HG03159 (cell line): ENCODE results near the gene CALR3.
"Not testable (repeated sequence)": the region's sequence is repeated elsewhere in the genome, so short reads cannot be mapped to it uniquely, and the experiment has no call there.

ENCODE experiments used
- ATAC-seq: cut with Tn5 transposase; IDR thresholded peaks from one replicate; pipeline ENCODE4 v1.9.1; 2021; ENCODE audit warnings: mild to moderate bottlenecking, moderate library complexity; ENCODE audit not compliant: unreplicated experiment

The CALR3 gene

DNA sequence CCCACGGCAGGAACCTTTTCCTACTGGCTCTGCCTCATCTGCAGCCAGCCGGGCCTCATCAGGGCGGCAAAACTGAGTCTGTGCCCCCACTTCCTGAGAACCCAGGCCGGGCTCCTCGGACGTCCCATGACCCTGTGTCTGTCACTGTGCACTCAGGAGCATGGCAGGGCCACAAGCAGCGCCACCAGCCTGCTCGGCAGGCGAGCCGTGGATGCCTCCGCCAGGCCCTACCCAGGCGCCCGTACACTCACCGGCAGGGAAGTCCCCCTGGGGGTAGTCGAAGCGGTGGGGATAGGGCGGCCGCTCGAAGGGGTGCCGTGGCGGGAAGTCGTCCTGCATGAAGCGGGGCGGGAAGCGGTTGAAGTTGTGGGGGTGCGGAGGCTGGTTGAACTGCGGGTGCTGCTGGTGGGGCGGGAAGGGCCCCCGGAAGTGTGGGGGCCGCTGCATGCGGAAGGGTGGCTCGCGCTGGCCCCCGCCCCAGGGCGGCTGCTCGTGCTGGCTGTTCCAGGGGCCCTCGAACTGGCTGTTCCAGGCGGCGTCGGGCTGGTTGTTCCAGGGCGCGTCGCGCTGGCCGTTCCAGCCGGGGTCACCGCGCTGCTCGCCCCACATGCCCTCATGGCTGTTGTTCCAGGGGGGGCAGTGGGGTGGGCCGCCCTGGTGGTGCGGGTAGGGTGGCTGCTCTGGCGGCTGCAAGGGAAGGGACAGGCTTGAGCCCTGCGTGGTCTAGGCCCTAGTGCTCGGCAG lies 29.2 kb upstream of the CALR3 start:
- ATAC-seq, result no peak

DNA sequence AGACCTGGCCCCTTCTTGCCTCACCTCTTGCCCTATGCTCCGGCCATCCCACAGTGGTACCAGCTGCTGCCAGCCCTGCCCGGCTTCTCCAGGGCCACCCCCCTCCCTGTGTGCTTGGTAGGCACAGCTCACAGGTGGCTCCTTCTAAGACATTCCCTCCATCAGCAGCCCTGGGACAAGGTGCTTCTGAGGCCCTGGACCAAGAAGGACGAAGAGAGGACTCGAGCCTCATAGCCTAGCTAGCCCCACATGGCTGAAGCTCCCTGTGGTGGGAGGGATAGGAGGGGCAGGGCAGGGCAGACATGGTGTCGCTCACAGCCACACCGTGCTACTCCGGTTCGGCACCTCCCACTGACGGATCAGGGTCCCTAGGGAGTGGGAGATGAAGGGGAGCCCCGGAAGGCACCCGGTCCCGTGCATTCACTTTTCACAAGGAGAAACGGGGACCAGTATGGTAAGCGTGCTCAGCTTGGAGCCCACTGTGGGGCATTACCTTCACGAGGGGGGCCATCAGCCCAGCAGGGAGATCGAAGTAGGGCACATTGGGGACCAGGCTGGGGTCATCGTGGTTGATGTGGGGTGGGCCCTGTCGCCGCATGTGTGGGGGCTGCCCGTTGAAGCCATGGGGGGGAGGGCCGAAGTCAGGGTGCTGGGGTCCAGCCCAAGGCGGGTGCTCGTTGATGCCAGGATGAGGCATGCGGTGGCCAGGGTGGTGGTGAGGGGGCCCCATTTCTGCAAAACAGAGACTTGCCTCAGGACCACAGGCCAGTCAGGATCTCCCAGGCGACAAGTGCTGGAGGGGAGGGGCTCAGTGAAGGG lies 26.8 kb upstream of the CALR3 start:
- ATAC-seq, result no peak

DNA sequence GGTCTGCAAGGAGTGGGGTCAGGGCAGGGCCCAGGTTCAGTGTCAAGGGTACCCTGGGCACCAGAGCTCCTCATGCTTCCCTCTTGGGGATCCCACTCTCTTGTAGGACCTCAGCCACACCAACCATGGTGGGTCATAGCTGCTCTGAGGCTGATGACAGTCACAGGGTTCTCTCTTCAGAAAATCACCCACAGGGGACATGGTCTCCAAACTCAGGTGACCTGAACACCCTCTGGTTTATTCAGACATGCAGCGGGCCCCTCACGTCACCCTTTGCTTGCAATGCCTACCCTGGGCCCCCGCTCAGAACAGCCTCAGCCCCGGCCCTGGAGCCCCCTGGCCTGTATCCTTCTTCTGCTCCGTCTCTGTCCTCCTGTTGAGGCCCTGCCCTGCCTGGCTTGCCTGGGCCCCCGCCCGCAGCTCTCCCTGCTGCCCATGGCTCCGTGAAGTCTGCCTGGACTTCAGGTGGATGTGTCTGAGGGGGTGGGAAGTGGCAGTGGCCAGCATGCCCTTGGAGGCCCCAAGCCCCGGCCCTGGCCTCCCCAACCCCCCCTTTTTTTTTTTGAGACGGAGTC lies 25.8 kb upstream of the CALR3 start:
- ATAC-seq, result no peak

DNA sequence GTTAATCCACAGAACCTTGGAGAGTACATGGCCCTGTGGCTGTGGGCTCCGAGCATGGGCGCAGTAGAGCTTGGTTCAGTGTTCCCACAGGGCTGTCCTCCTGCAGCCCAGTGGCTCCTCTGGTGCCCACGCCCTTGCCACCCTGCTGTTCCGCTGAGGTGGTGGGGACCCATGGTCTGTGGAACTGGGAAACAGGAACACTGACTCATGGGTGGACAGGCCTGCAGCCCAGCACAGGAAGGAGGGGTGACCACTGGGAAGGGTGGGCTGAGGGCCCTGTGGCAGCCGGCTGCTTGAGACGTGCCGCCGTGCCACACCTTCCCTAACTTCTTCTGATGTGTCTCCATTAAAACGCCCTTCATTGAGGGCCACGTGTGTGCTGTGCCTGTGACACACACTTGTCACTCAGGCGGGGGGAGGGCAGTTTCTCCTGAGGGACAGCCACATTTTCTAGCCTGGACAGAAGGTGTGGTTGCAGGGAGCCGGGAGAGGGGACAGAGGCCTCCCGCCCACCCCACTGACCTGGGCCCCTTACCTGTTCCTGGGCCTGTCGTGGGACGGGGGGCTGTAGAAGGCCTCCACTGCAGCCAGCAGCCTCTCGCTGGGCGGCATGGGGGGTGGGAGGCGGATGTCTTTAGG lies 25.1 kb upstream of the CALR3 start:
- no peak for ATAC-seq

DNA sequence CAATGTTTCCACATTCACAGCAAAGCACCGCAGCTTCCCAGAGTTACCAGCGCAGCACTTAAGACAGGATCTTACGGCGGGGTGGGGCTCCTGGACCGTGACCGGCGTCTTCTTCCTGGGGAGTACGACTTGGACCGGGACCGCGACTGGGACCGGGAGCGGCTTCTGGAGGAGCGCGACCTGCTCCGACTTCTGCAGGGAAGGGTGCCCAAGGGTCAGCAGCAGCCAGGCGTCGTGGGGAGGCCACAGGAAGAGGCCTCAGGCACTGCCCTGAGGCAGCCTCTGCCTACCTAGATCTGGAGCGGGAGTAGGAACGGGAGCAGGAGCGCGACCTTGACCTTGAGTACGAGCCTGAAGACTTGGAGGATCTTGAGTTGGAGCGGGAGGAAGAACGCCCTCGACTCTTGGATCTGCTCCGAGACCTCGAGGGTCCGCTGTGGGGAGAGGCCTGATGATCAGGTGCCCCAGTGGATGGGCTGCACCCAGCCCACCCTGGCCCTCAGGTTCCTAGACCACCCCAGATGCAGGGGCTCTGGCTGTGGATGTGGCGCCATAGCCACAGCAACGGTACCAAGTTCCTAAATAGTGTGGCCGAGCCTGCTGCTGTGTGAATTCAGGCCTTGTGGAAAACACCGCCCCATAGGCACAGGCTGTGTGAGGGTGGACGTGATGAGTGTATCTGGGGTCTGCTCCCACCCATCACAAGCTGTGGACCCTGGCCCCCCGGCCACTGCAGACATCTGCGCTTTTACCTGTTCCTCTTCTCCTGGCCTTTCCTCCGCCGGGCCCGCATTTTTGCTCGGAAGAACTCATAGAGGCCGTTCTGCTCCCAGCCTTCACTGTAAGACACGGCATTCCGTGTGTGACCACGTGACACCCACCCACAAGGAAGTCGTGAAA lies 24.4 kb upstream of the CALR3 start:
- ATAC-seq, result no peak

DNA sequence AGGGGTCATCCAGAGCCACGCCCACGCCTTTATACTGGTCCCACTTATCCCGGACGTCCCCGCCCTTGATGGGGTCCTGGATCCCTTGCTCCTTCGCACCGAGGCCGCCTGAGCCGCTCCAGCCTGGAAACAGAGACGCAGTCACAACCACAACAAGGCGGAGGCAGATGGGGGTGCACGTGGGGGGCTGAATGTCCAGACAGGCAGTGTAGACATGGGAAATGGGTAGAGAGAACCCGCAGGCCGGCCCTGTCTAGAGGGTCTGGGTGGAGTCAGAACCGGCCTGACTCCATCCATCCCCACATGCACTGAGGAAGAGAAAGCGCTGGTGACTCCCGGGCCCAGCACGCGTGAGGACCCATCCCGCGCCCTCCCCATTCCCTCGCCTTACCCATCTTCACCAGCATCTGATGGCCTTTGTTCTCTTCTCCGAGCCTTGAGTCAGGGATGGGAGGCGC lies 23.3 kb upstream of the CALR3 start:
- ATAC-seq, result no peak

DNA sequence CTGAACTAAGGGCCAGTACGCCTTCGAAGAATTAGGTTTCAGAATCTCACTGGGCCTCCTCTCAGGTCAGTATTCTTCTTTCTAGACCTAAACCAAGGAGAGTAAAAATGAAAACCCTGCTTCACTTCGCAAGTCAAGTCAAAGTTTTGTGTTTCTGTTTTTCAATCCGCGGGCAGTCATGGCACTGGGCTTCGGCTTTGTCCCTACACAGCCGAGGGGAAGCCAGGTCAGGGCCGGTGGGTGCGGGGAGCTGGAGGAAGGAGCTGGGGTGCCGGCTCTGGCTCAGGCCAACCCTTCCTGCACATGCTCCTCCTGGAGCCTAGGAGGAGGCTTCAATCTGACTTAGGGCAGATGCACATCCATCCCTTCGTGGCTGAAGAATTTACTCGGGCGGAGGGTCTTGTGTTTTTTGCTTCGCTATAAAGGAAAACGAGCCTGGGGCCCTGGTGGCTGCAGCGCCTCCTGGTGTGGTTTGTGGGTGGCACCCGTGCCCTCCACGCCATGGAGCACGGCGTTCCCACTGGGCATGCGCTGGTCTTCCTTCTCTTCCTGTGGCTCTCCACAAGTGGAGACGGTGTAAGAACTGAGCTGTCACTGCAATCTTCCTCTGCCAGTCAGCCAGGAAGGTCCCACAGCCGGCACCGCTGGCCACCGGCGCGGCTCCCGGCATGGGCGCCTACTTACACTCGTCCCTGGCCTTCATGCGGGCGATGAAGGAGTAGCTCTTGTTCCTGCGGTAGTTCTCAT lies 22.7 kb upstream of the CALR3 start:
- no peak for ATAC-seq

DNA sequence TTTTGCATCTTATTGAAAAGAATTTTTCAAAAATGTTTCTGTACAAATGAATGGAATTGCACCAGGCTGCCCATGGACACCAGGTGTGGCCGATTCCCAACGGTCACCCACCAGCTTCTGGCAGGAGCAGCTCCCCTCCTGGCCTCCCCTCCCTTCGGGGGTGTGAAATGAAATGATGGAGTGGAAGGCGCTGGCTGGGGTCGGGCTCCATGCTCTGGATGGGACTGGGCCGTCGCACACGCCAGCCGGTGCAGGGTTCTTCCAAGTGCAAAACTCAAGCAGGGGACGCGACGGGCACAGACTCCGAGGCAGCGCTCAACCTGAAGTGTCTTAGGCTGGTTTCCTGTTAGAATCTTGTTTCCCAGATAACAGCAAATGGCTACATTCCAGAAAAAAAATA lies 22.1 kb upstream of the CALR3 start:
- ATAC-seq, result no peak

DNA sequence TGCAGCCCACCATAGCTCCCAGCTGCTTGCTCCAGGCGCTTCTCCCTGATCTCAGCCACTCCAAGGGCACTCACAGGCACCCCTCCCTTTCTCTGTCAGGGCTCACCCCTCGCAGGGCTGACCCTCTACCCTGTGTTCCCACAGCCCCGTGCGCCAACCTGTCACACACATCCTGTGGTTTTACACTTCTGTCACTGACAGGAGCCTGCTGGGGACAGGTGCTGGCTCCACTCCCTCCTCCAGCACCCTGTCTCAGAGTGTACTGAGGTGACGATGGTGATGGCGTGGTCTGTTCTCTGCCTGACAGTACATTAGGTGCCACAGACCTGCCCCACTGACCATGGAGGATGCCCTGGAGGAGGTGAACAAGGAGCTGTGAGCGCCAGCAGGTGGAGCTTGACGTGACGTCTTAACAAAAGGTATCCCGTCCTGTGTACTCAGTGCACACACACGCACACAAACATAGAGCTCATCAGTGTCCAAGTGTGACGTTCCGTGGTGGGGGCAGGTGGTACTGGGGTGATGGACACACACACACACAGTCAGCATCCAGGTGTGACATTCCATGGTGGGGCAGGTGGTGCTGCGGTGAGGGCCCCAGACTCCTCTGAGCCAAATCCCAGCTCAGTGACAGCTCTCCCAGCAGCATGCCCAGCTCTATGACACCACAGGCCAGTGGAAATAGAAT lies 21.1 kb upstream of the CALR3 start:
- ATAC-seq, result no peak

DNA sequence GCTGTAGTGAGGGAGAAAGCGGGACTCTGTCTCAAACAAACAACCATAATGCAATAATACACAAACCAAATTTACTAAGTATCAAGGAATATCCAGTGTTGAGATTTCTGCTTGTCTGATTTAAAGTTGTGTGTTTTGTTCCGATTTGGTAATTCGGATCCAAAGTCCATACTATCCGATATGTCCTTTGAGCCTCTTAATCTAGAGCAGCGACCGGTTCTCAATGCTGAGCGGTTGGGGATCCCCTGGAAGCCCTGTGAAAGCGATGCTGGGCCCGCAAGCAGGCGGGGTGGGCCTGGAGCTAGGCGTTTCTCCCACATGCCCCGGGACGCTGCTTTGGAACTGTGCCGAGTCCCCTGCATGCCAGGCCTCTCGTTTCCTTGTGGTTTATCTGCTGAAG lies 20.4 kb upstream of the CALR3 start:
- ATAC-seq, result no peak

DNA sequence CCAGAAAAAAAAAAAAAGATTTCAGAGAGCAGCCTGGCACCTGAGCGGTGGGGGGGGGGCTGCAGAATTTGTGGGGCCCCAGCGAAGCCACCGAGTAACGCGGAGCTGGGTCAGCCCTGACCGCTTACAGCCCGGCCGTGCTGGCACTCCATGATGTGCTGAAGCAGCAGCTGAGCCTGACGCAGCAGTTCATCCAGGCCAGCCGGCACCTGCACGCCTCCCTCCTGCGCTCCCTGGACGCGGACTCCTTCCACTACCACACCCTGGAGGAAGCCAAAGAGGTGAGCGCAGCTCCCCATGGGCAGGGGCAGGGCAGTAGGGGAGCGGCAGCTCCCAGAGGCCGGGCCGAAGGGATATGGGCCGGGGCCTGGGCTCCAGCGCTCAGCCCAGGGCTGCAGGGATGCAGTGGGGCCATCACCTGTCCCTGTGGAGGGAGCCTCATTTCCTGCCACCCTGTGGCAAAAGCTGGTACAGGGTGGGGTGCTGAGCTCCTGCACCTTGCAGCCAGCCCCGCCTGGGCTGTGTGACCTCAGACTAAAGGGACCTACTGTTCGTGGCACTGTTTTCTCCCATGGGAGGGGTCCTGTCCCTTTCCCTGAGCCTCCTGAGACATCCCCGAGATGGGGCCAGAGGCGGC lies 18.5 kb upstream of the CALR3 start:
- no peak for ATAC-seq

DNA sequence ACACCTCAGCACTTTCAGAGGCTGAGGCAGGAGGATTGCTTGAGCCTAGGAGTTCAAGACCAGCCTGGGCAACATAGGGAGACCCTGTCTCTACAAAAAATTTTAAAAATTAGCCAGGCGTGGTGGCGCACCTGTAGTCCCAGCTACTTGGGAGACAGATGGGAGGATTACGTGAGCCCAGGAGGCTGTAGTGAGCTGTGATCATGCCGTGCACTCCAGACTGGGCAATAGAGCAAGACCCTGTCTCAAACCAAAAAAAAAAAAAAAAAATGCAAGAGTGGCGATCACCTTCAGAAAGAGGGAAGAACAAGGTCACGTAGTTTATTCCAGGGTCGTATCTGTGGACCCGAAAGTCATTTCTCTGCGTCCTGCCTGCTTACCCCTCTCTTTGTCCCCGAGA lies 16.6 kb upstream of the CALR3 start:
- ATAC-seq, result not testable (repeated sequence)

DNA sequence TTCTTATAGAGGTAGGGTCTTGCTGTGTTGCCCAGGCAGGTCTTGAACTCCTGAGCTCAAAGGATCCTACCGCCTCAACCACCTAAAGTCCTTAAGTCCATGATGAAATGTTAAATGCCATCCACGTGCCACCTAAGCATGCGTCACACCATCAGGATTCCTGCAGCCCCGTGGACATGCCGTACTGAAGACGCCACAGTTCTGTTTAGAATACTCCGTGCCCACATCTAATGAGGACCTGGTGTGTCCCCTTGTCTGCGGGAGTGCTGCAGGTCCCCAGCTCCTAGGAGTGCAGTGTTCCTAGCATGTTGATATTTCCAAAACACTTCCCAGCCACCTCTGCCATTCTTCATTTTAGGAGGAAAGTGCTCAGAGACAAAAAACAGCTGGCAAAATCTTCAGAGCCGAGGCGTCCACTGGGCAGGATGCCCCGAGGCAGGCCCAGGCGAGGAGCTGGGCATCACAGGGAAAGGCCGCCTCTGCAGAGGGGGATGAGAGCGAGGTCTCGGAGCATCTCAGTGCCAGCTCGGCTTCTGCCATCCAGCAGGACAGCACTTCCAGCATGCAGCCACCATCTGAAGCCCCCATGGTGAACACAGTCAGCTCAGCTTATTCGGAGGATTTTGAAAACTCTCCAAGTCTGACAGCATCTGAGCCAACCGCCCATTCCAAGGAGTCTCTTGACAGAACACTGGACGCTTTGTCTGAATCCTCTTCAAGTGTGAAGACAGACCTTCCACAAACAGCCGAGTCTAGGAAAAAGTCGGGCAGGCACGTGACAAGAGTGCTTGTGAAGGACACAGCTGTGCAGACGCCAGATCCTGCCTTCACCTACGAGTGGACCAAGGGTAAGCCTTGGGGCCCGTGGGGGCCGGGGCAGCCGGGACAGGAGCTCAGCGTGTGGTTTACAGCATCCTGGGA lies 13.4 kb upstream of the CALR3 start:
- ATAC-seq, result no peak

DNA sequence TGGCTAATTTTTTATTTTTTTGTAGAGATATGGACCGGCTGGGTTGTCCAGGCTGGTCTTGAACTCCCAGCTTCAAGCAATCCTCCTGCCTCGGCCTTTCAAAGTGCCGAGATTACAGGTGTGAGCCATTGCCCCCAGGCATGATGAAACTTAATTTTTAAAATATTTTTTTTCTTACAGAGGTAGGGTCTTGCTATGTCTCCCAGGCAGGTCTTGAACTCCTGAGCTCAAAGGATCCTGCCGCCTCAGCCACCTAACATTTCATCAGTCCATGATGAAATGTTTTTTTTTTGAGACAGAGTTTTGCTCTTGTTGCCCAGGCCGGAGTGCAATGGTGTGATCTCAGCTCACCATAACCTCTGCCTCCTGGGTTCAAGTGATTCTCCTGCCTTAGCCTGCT lies 12.6 kb upstream of the CALR3 start:
- ATAC-seq, result no peak

DNA sequence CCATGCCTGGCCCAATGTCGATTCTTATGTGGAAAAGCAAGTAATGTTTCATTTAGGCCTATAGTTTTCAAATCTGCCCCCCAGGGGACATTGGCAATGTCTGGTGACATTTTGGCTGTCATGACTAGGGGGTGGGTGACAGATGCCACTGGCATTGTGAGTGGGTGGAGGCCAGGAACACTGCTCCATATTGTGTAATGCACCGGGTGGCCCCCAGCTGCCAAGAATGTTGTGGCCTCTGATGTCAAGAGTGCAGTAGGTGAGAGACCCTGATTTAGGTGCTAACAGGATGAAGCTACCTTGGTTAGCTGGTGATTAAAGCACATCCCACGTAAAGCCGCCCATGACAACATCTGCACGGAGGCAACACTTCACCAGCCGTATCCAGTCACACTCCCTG lies 11.0 kb upstream of the CALR3 start:
- no peak for ATAC-seq

DNA sequence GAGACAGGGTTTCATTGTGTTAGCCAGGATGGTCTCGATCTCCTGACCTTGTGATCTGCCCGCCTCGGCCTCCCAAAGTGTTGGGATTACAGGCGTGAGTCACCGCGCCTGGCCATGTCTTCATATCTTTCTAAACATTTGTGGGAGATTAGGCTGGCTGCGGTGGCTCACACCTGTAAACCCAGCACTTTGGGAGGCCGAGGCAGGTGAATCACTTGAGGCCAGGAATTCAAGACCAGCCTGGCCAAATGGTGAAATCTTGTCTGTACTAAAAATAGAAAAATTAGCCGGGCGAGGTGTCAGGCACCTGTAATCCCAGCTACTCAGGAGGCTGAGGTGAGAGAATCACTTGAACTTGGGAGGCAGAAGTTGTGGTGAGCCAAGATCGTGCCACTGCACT lies 10.2 kb upstream of the CALR3 start:
- ATAC-seq, result not testable (repeated sequence)

DNA sequence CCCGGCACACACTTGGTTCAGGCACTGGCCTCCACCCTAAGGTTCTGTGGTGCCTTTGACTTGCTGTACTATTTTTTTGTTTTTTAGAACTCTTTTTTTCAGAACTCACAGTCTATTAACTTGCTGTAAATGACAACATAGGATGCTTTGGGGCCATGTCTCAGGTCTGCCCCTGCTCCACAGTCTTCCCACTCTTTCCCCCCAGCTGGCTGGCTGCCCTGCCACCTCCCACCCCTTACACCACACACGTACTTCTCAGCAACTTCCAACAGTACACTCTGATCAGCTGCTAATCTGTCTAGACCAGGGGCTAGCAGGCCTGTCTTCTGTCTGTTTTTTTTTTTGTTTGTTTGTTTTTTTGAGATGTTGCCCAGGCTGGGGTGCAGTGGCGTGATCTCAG lies 8.3 kb upstream of the CALR3 start:
- ATAC-seq, result no peak

DNA sequence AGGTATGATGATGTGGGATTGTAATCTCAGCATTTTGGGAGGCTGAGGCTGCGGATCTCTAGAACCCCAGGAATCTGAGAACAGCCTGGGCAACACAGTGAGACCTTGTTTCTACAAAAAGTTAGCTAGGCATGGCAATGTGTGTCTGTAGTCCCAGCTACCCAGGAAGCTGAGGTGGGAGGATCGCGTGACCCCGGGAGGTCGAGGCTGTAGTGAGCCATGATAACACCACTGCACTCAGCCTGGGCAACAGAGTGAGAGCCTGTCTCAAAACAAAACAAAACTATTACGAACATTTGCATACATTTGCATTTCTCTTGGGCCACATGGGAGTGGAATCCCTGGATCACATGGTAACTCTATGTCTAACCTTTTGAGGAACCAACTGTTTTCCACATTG lies 1.9 kb upstream of the CALR3 start:
- no peak for ATAC-seq
